ENCODE results near the gene MBD3.
"Not testable (repeated sequence)": the region's sequence is repeated elsewhere in the genome, so short reads cannot be mapped to it uniquely, and the experiment has no call there.

The MBD3 gene

GRCh38 chr19:1553415-1553814, 39.2 kb downstream of the MBD3 start:
- H3K27ac ChIP-seq, result peak overlapping the region; percentile 18; the same call in 1 of the 2 replicates
- TF ChIP-seq ZFX (IDR thresholded peaks at IDR 0.05; ENCODE audit: borderline replicate concordance) (no peak), CTCF (IDR thresholded peaks at IDR 0.05) (no peak)

- no peak for TF ChIP-seq ZFX (IDR thresholded peaks at IDR 0.05; ENCODE audit: borderline replicate concordance)
- TF ChIP-seq CTCF (IDR thresholded peaks at IDR 0.05), result no peak
- H3K27ac ChIP-seq, result no peak overlapping the region
Measured at GRCh38 chr19:1551068-1552040, 41.3 kb downstream of the MBD3 start.

GRCh38 chr19:1549332-1549945, 43.2 kb downstream of the MBD3 start:
- H3K27ac ChIP-seq, result no peak overlapping the region
- TF ChIP-seq ZFX (IDR thresholded peaks at IDR 0.05; ENCODE audit: borderline replicate concordance), result no peak
- TF ChIP-seq CTCF (IDR thresholded peaks at IDR 0.05), result no peak

- no peak for TF ChIP-seq ZFX (IDR thresholded peaks at IDR 0.05; ENCODE audit: borderline replicate concordance)
- no peak for TF ChIP-seq CTCF (IDR thresholded peaks at IDR 0.05)
- no peak overlapping the region for H3K27ac ChIP-seq
Measured at GRCh38 chr19:1540365-1540925, 52.2 kb downstream of the MBD3 start.

GRCh38 chr19:1539749-1540148, 52.9 kb downstream of the MBD3 start:
- H3K27ac ChIP-seq, result not testable (repeated sequence)

- TF ChIP-seq CTCF (IDR thresholded peaks at IDR 0.05) (no peak), ZFX (IDR thresholded peaks at IDR 0.05; ENCODE audit: borderline replicate concordance) (no peak)
- H3K27ac ChIP-seq, result no peak overlapping the region
Measured at GRCh38 chr19:1538978-1539377, 53.7 kb downstream of the MBD3 start.

- H3K27ac ChIP-seq, result not testable (repeated sequence)
Measured at GRCh38 chr19:1535699-1536098, 57.0 kb downstream of the MBD3 start.

- TF ChIP-seq ZFX (IDR thresholded peaks at IDR 0.05; ENCODE audit: borderline replicate concordance), result no peak
- TF ChIP-seq CTCF (IDR thresholded peaks at IDR 0.05), result no peak
- H3K27ac ChIP-seq, result no peak overlapping the region
Measured at GRCh38 chr19:1534972-1535371, 57.7 kb downstream of the MBD3 start.
